ENCODE measurements around the gene NUB1. TPM values are rescaled to one million over a fixed set of nuclear protein-coding genes. Genes with fewer than 3 reads are reported as not detected.
"Not testable (repeated sequence)": the region's sequence is repeated elsewhere in the genome, so short reads cannot be mapped to it uniquely, and the experiment has no call there.

Gene NUB1
- total RNA-seq: 33.5 TPM

- DNase-seq: peak; percentile 86
These were observed at the start of gene NUB1 for GRCh38 chr7:151341357-151342101. Gene NUB1 (plus strand): TSS chr7:151341812. CDS start chr7:151345350, 3,538 bp downstream.

DNA sequence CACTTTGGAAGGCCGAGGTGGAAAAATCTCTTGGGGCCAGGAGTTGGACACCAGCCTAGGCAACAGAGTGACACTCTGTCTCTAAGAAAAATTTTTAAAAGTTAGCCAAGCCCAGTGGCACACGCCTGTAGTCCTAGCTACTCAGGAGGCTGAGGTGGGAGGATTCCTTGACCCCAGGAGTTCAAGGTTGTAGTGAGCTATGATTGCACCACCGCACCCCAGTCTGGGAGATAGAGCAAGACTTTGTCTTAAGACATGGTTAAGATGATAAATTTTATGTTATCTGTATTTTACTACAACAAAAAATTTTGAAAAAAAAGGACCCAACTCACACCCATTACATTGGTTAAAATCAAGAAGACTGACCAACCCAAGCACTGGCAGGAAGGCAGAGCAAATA, 48.8 kb upstream of the NUB1 start:
- no peak for DNase-seq

GRCh38 chr7:151296202-151296992, 45.2 kb upstream of the NUB1 start:
- DNase-seq: no peak

- no peak for DNase-seq
These were observed 42.8 kb upstream of the NUB1 start for GRCh38 chr7:151298765-151299164.

DNA sequence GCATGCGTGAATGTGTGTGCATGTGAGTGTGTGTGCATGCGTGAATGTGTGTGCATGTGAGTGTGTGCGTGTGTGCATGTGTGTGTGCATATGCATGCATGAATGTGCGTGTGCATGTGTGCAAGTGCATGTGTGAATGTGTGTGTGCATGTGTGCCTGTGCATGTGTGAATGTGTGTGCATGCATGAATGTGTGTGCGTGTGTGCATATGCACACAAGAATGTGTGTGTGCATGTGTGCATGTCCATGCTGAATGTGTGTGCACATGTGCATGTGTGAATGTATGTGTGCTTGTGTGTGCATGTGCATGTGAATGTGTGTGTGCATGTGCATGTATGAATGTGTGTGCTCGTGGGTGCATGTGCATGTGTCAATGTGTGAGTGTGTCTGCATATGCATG, 42.1 kb upstream of the NUB1 start:
- no peak for DNase-seq

DNA sequence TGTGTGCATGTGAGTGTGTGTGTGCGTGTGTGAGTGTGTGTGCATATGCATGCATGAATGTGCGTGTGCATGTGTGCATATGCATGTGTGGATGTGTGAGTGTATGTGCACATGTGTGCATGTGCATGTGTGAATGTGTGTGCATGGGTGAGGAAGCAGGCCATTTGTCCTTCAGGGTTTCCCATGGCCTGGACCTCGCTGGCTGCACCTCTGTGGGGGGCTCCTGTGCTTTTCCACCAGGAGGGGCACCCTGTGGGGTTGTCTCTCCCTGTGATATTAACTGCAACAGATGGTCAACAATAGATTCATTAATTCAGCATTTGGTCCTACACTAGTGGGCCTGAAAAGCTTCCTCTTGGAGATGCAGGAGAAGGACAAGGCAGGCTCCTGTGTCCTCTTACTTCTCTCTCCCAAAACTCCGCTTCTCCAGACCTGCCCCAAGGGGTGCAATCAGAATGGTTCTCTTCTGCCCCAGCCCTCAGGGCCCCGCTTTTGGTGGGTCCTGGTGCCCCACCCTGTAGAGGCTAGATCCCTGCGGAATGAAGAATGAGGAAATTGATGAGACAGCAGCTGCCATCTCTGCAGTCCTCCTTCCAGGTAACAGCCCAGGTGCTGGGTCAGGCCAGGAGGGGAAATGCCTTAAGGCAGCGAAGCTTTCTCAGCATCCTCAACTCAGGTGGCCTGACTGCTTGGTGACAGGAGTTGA, 41.5 kb upstream of the NUB1 start:
- no peak for DNase-seq

- DNase-seq: no peak
These were observed 39.8 kb upstream of the NUB1 start for GRCh38 chr7:151301471-151302462.

GRCh38 chr7:151304251-151304650, 37.4 kb upstream of the NUB1 start:
- DNase-seq: not testable (repeated sequence)

GRCh38 chr7:151304856-151305255, 36.8 kb upstream of the NUB1 start:
- no peak for DNase-seq

- DNase-seq: no peak
These were observed 35.2 kb upstream of the NUB1 start for GRCh38 chr7:151306374-151306773.

- DNase-seq: no peak
These were observed 34.8 kb upstream of the NUB1 start for GRCh38 chr7:151306860-151307259.

DNA sequence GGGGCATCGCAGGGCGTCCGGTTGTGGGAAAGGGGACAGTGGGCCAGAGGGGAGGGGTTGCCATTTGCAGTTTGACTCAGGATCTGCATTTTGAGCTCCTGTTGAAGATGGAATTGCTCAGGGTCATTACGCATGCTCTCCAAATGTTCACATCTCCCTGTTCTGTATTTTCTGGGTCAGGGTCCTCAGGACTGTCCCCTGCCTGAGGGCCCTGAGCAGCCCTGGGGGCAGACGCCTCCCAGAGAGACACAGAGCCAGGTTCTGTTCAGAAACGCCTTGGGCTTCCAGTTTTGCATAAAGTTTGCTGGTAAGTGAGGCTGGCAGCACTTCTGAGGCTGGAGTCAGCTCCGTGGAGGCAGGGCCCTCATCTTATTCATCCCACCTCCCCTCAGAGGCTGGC, 34.1 kb upstream of the NUB1 start:
- DNase-seq: no peak

DNA sequence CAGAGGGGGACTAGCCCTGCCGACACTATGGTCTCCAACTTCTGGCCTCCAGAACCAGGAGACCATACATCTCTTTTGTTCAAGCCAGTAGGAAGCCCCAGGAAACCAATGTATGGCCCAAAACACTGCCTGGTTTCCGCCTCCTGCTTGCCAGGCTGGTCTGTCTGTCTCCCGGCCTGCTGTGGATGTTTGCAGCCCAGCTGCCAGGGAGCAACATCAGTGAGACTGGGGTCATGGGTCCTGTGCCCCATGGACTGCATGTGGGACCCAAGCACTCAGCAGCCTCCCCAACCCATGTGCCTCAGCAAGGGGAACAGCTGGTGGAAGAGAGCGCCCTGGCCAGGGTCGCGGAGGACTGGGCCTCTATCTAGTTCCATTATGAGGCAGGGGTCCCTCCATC, 33.4 kb upstream of the NUB1 start:
- no peak for DNase-seq

- DNase-seq: no peak
These were observed 32.8 kb upstream of the NUB1 start for GRCh38 chr7:151308791-151309190.

DNA sequence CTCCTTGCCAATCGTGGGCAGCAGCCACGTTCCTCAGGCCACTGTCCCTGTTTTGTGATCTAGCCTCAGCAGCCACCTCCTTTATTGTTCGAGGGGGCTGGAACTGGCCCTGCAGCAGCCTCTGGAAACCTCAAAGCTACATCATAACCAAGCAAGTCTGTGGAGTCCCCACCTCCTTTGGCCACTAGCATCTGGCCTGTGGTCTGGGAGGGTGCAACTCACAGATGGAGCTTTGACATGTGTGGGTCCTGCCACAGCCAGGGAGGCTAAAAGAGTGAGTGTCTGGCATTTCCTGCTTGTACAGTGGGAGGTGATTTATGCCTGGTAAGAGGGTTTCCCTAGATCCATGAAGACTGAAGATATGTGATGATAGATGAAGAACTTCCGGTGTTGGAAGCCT, 32.3 kb upstream of the NUB1 start:
- no peak for DNase-seq

DNA sequence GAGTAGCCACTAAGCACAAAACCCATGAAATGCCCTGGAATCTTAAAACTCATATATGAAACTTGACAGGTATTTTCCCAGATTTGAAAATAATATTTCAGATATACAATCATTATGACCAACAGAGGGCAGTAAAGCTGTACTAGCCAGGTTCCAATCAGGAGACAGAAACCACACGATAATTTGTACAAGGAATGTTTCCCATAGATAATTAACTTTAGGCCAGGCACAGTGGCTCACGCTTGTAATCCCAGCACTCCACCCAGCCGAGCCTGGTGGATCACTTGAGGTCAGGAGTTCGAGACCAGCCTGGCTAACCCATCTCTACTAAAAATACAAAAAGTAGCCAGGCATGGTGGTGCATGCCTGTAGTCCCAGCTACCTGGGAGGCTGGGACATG, 31.0 kb upstream of the NUB1 start:
- no peak for DNase-seq

- DNase-seq: no peak
These were observed 30.2 kb upstream of the NUB1 start for GRCh38 chr7:151311294-151311864.

DNA sequence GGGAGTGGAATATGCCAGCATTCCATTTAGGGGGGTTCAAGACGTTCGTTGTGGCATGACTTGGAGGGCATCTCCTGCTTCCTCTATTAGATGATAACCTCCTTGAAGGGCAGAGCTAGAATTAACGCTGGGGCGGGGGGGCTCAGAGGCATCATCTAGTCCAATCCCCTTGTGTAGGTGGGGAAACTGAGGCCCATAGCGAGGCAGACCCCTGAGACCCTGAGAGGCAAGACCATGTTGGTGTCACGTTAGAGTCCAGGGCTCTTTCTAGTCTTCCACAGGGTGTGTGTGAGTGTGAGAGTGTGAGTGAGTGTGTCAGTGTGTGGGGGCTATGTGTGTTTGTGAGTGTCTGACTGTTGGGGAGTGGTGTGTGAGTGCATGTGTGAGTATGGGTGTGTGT, 29.3 kb upstream of the NUB1 start:
- no peak for DNase-seq

DNA sequence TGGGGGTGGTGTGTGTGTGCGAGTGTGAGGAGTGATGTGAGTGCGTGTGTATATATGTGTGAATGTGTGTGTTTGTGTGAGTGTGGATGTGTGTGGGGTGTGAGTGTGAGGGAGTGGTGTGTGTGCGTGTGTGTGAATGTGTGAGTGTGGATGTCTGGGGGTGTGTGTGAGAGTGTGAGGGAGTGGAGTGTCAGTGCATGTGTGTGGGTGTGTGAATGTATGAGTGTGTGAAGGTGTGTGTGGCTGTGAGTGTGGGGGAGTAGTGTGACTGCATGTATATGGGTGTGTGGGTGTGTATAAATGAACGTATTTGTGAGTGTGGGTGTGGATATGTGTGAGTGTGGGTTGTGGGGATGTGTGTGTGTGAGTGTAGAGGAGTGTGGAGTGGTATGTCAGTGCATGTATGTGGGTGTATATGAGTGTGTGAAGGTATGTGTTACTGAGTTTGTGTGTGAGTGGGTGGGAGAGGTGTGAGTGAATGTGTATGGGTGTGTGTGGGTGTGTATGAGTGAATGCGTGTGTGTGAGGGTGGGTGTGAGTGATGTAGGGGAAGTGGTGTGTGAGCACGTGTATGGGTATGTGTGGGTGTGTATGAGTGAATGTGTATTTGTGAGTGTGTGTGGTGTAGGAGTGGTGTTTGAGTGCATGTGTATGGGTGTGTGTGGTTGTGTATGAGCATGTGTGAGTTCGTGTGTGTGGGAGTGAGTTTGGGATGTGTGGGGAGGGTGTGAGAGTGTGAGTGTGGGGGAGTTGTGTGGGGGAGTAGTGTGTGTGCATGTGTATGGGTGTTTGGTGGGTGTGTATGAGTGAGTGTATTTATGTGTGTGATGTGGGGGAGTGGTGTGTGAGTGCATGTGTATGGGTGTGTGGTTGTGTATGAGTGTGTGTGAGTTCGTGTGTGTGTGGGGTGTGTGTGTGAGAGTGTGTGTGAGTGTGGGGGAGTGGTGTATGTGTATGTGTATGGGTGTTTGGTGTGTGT, 28.5 kb upstream of the NUB1 start:
- no peak for DNase-seq

GRCh38 chr7:151313857-151314256, 27.8 kb upstream of the NUB1 start:
- DNase-seq: peak; percentile 23
